Keratinocyte (primary cell): Measurements from ENCODE around the gene MCEMP1.

Experiments
- EZH2 ChIP-seq: IDR thresholded peaks from one replicate; pipeline ENCODE4 v1.6.1; 2012; ENCODE audit warnings: inconsistent platforms, mild to moderate bottlenecking, low read length, moderate library complexity
- TF ChIP-seq, protein P1 (sequence below), 3 experiments: IDR thresholded peaks in 1 of 3; conservative IDR thresholded peaks in 1 of 3; optimal IDR thresholded peaks in 1 of 3; 2 replicates in 2 of 3; 3 replicates in 1 of 3; pipeline versions ENCODE3 to v1.5.1; 2011; ENCODE audit warnings: low read length in 3 of 3, mild to moderate bottlenecking in 3 of 3, moderate library complexity in 2 of 3, control low read depth in 1 of 3, inconsistent platforms in 1 of 3; ENCODE audit not compliant: insufficient read depth in 2 of 3; ENCODE audit errors: extremely low read depth in 1 of 3

- TF ChIP-seq, protein P1, sequence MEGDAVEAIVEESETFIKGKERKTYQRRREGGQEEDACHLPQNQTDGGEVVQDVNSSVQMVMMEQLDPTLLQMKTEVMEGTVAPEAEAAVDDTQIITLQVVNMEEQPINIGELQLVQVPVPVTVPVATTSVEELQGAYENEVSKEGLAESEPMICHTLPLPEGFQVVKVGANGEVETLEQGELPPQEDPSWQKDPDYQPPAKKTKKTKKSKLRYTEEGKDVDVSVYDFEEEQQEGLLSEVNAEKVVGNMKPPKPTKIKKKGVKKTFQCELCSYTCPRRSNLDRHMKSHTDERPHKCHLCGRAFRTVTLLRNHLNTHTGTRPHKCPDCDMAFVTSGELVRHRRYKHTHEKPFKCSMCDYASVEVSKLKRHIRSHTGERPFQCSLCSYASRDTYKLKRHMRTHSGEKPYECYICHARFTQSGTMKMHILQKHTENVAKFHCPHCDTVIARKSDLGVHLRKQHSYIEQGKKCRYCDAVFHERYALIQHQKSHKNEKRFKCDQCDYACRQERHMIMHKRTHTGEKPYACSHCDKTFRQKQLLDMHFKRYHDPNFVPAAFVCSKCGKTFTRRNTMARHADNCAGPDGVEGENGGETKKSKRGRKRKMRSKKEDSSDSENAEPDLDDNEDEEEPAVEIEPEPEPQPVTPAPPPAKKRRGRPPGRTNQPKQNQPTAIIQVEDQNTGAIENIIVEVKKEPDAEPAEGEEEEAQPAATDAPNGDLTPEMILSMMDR (optimal IDR thresholded peaks at IDR 0.05 in 1 of 3, IDR thresholded peaks at IDR 0.05 in 1 of 3, conservative IDR thresholded peaks at IDR 0.05 in 1 of 3; ENCODE audit: extremely low read depth in 1 of 3, insufficient read depth in 2 of 3, low read length in 3 of 3) = no peak
- TF ChIP-seq EZH2 = peak; percentile 51
These were observed 22.1 kb downstream of the MCEMP1 start for GRCh38 chr19:7699003-7699402.
